Uterus (tissue), 2 donors: ENCODE data around the gene KRTAP22-1.

Experiments used
- CTCF ChIP-seq, 4 experiments: fragments of 200-600 bp in 2 of 4; fragments of 450-650 bp in 2 of 4; sonication (generic) in 2 of 4; IDR thresholded peaks; one replicate each; pipeline ENCODE4 v1.5.1; 2016 to 2019; ENCODE audit warnings: antibody characterized with exemption in 4 of 4, mild to moderate bottlenecking in 2 of 4, moderate library complexity in 1 of 4
- POLR2A ChIP-seq, 2 donors: fragments of 450-650 bp; IDR thresholded peaks; one replicate each; pipeline ENCODE4 v1.6.1; 2016; ENCODE audit warnings: antibody characterized with exemption in 2 of 2, mild to moderate bottlenecking in 1 of 2, moderate library complexity in 1 of 2

GRCh38 chr21:30613836-30614235, 12.9 kb downstream of the KRTAP22-1 start, which contains the start of gene KRTAP6-1:
- TF ChIP-seq CTCF (IDR thresholded peaks at IDR 0.05) (no peak), POLR2A (IDR thresholded peaks at IDR 0.05) (no peak)
